ENCODE results near the gene GP1BA.

Gene GP1BA

GRCh38 chr17:4931963-4932362, at the start of gene GP1BA:
TSS of gene GP1BA (plus strand) at chr17:4932277. CDS start at chr17:4932605, 328 bp downstream.
- no peak for FAIRE-seq
- DNase-seq (ENCODE audit: insufficient read length, low spot score), result no peak

GRCh38 chr17:4884489-4884888, 47.6 kb upstream of the GP1BA start:
- no peak for DNase-seq (ENCODE audit: insufficient read length, low spot score)
- FAIRE-seq, result no peak

- DNase-seq (ENCODE audit: insufficient read length, low spot score) (no peak), FAIRE-seq (no peak)
Observed at GRCh38 chr17:4886830-4887229, 45.2 kb upstream of the GP1BA start.

GRCh38 chr17:4887581-4887980, 44.5 kb upstream of the GP1BA start:
- DNase-seq (ENCODE audit: insufficient read length, low spot score), result no peak
- no peak for FAIRE-seq

GRCh38 chr17:4891411-4892410, 40.4 kb upstream of the GP1BA start:
- FAIRE-seq, result no peak

GRCh38 chr17:4892499-4893221, 39.4 kb upstream of the GP1BA start:
- DNase-seq (ENCODE audit: insufficient read length, low spot score), result no peak
- FAIRE-seq, result no peak

More at GRCh38 chr17:4891411-4892410, 40.4 kb upstream of the GP1BA start:
- no peak for DNase-seq (ENCODE audit: insufficient read length, low spot score)

- DNase-seq (ENCODE audit: insufficient read length, low spot score) (no peak), FAIRE-seq (no peak)
Observed at GRCh38 chr17:4893272-4893671, 38.8 kb upstream of the GP1BA start.

GRCh38 chr17:4893721-4894560, 38.1 kb upstream of the GP1BA start:
- DNase-seq (ENCODE audit: insufficient read length, low spot score) (no peak), FAIRE-seq (no peak)

GRCh38 chr17:4895121-4895520, 37.0 kb upstream of the GP1BA start:
- DNase-seq (ENCODE audit: insufficient read length, low spot score) (no peak), FAIRE-seq (no peak)

- no peak for DNase-seq (ENCODE audit: insufficient read length, low spot score)
Observed at GRCh38 chr17:4895657-4896331, 36.3 kb upstream of the GP1BA start.

GRCh38 chr17:4896332-4897197, 35.5 kb upstream of the GP1BA start:
- no peak for DNase-seq (ENCODE audit: insufficient read length, low spot score)
- FAIRE-seq, result no peak

More at GRCh38 chr17:4895657-4896331, 36.3 kb upstream of the GP1BA start:
- FAIRE-seq, result no peak

- no peak for FAIRE-seq
- DNase-seq (ENCODE audit: insufficient read length, low spot score), result no peak
Observed at GRCh38 chr17:4897198-4897687, 34.8 kb upstream of the GP1BA start.

- DNase-seq (ENCODE audit: insufficient read length, low spot score), result no peak
- no peak for FAIRE-seq
Observed at GRCh38 chr17:4897785-4898184, 34.3 kb upstream of the GP1BA start.

- FAIRE-seq, result no peak
Observed at GRCh38 chr17:4898351-4898750, 33.7 kb upstream of the GP1BA start.

GRCh38 chr17:4898927-4899326, 33.1 kb upstream of the GP1BA start:
- FAIRE-seq (no peak), DNase-seq (ENCODE audit: insufficient read length, low spot score) (no peak)

More at GRCh38 chr17:4898351-4898750, 33.7 kb upstream of the GP1BA start:
- DNase-seq (ENCODE audit: insufficient read length, low spot score), result no peak

- FAIRE-seq, result no peak
- no peak for DNase-seq (ENCODE audit: insufficient read length, low spot score)
Observed at GRCh38 chr17:4899341-4900230, 32.5 kb upstream of the GP1BA start, which contains the start of gene C17orf107. TSS of gene C17orf107 (plus strand) at chr17:4899536. CDS start at chr17:4899763, 227 bp downstream.

GRCh38 chr17:4900231-4901107, 31.6 kb upstream of the GP1BA start:
- FAIRE-seq (no peak), DNase-seq (ENCODE audit: insufficient read length, low spot score) (no peak)
